Keratinocyte (primary cell): ENCODE data around the gene AKAP6.

Experiments
- EZH2 ChIP-seq: IDR thresholded peaks from one replicate; pipeline ENCODE4 v1.6.1; 2012; ENCODE audit warnings: inconsistent platforms, mild to moderate bottlenecking, low read length, moderate library complexity
- TF ChIP-seq, protein P1 (sequence below), 3 experiments: IDR thresholded peaks in 1 of 3; conservative IDR thresholded peaks in 1 of 3; optimal IDR thresholded peaks in 1 of 3; 2 replicates in 2 of 3; 3 replicates in 1 of 3; pipeline versions ENCODE3 to v1.5.1; 2011; ENCODE audit warnings: low read length in 3 of 3, mild to moderate bottlenecking in 3 of 3, moderate library complexity in 2 of 3, control low read depth in 1 of 3, inconsistent platforms in 1 of 3; ENCODE audit not compliant: insufficient read depth in 2 of 3; ENCODE audit errors: extremely low read depth in 1 of 3

DNA sequence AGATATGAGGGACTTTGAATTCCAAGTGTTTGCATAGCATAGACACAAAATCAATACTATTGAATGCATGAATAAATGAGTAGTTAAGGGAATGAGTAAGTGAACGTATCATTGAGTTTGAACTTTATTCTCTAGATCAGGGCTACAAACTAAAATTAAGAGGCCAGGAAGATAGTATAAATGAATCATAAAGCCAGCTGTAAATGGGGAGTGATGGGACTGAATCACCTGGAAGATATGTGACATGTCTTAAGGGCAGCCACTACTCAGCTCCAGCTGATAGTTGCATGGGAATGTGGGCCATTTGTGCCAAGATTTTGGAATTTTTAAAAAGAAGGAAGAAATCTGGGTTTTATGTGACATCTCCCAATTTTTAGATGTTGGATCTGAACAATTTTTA lies 229.9 kb downstream of the AKAP6 start:
- TF ChIP-seq, protein P1, sequence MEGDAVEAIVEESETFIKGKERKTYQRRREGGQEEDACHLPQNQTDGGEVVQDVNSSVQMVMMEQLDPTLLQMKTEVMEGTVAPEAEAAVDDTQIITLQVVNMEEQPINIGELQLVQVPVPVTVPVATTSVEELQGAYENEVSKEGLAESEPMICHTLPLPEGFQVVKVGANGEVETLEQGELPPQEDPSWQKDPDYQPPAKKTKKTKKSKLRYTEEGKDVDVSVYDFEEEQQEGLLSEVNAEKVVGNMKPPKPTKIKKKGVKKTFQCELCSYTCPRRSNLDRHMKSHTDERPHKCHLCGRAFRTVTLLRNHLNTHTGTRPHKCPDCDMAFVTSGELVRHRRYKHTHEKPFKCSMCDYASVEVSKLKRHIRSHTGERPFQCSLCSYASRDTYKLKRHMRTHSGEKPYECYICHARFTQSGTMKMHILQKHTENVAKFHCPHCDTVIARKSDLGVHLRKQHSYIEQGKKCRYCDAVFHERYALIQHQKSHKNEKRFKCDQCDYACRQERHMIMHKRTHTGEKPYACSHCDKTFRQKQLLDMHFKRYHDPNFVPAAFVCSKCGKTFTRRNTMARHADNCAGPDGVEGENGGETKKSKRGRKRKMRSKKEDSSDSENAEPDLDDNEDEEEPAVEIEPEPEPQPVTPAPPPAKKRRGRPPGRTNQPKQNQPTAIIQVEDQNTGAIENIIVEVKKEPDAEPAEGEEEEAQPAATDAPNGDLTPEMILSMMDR (optimal IDR thresholded peaks at IDR 0.05 in 1 of 3, IDR thresholded peaks at IDR 0.05 in 1 of 3, conservative IDR thresholded peaks at IDR 0.05 in 1 of 3; ENCODE audit: extremely low read depth in 1 of 3, insufficient read depth in 2 of 3, low read length in 3 of 3): no peak
- no peak for TF ChIP-seq EZH2
